Measurements from ENCODE around the gene CLRN1.

- TF ChIP-seq CTCF (IDR thresholded peaks at IDR 0.05; ENCODE audit: borderline replicate concordance, extremely low read depth, low read length, poor library complexity, severe bottlenecking) (no peak), EZH2 (IDR thresholded peaks at IDR 0.05; ENCODE audit: borderline replicate concordance, low read depth, low read length, severe bottlenecking) (no peak)
Measured at GRCh38 chr3:150912501-150912900, 60.0 kb downstream of the CLRN1 start.

Measured in DND-41 (cell line).